A549 (cell line): ENCODE measurements around the gene R3HDM2. TPM values are rescaled to one million over a fixed set of nuclear protein-coding genes. Genes with fewer than 3 reads are reported as not detected.

Experiments used
- ATAC-seq, 2 experiments: fragments of 200-7000 bp in 1 of 2; fragments of >200 bp in 1 of 2; cut with Nextera tagmentation in 1 of 2; cut with Tn5 transposase in 1 of 2; 3 replicates each; pipeline versions ENCODE4 v1.8.0 to v1.9.1; 2018 to 2020; ENCODE audit warnings: mild to moderate bottlenecking in 1 of 2, moderate library complexity in 1 of 2
- CTCF ChIA-PET: fragments of 300-600 bp; sonication (Branson Sonifier 250); formaldehyde crosslinking; extraction: SDS; loops from one replicate; lab custom pipeline; 2021; ENCODE audit warnings: antibody characterized with exemption, inconsistent platforms; lab: Yijun Ruan, JAX
- POLR2A ChIA-PET: fragments of 350-600 bp; formaldehyde crosslinking; extraction: SDS; loops from one replicate; lab custom pipeline; 2021; ENCODE audit warnings: antibody characterized with exemption, inconsistent platforms; lab: Yijun Ruan, JAX
- DNase-seq, 2 experiments: peaks; one replicate each; pipeline versions ENCODE4 v3.0.0 to v3.0.0-alpha.2; 2011 to 2016; ENCODE audit warnings: low read depth in 1 of 2, low spot score in 1 of 2
- FAIRE-seq: peaks from 2 replicates; lab custom pipeline; 2011; peaks lifted over from hg19 to GRCh38; lab: Jason Lieb, UNC
- H3K27ac ChIP-seq, 2 experiments: fragments of >200 bp; sonication (Bioruptor Twin); formaldehyde crosslinking; 3 replicates each; pipeline ENCODE4 v1.5.1; 2016 to 2017
- H3K4me1 ChIP-seq: fragments of >200 bp; sonication (Bioruptor Twin); formaldehyde crosslinking; 3 replicates; pipeline ENCODE4 v1.6.1; 2016
- H3K4me2 ChIP-seq: fragments of >200 bp; sonication (Bioruptor Twin); formaldehyde crosslinking; 3 replicates; pipeline ENCODE4 v1.6.1; 2016
- H3K4me3 ChIP-seq: fragments of >200 bp; sonication (Bioruptor Twin); formaldehyde crosslinking; 3 replicates; pipeline ENCODE4 v1.5.1; 2016
- H3K9me3 ChIP-seq: fragments of >200 bp; sonication (Bioruptor Twin); formaldehyde crosslinking; 3 replicates; pipeline ENCODE4 v1.6.1; 2016
- BCL3 ChIP-seq: fragments of >200 bp; sonication (Bioruptor Twin); formaldehyde crosslinking; IDR thresholded peaks from 3 replicates; pipeline ENCODE4 v1.6.1; 2016
- E2F6 ChIP-seq: IDR thresholded peaks from 2 replicates; pipeline ENCODE4 v1.6.1; 2012; ENCODE audit warnings: low read depth, borderline replicate concordance
- ELK1 ChIP-seq: fragments of 150-350 bp; IDR thresholded peaks from 2 replicates; pipeline ENCODE4 v1.6.1; 2014; ENCODE audit warnings: low read depth, mild to moderate bottlenecking, low read length
- EP300 ChIP-seq, 2 experiments: fragments of >200 bp; sonication (Bioruptor Twin); formaldehyde crosslinking; IDR thresholded peaks; 2 replicates in 1 of 2; 3 replicates in 1 of 2; pipeline ENCODE4 v1.6.1; 2016 to 2017
- FOSB ChIP-seq: fragments of 250-450 bp; sonication (Bioruptor Pico); IDR thresholded peaks from 2 replicates; pipeline ENCODE4 v1.5.0; 2020; ENCODE audit warnings: mild to moderate bottlenecking, moderate library complexity
- FOSL2 ChIP-seq, 2 experiments: fragments of 450-650 bp in 1 of 2; fragments of >200 bp in 1 of 2; sonication (Bioruptor Twin) in 1 of 2; formaldehyde crosslinking; IDR thresholded peaks; 2 replicates each; pipeline versions ENCODE4 v1.5.0 to v1.6.1; 2016 to 2020; ENCODE audit warnings: mild to moderate bottlenecking in 1 of 2, moderate library complexity in 1 of 2
- GATA3 ChIP-seq: IDR thresholded peaks from 2 replicates; pipeline ENCODE4 v1.6.1; 2012; ENCODE audit warnings: borderline replicate concordance
- HEYL ChIP-seq: fragments of 250-450 bp; sonication (Bioruptor Pico); IDR thresholded peaks from 2 replicates; pipeline ENCODE4 v1.8.0; 2021; ENCODE audit warnings: mild to moderate bottlenecking, moderate library complexity
- HOXA7 ChIP-seq: fragments of 250-450 bp; sonication (Bioruptor Pico); IDR thresholded peaks from 2 replicates; pipeline ENCODE4 v1.5.0; 2020; ENCODE audit warnings: mild to moderate bottlenecking, moderate library complexity
- JUNB ChIP-seq: fragments of >200 bp; sonication (Bioruptor Twin); formaldehyde crosslinking; IDR thresholded peaks from 2 replicates; pipeline ENCODE4 v1.6.1; 2016
- KDM5A ChIP-seq: fragments of 200-600 bp; sonication (generic); IDR thresholded peaks from 2 replicates; pipeline ENCODE4 v1.6.1; 2016; ENCODE audit warnings: antibody characterized with exemption, mild to moderate bottlenecking
- MYC ChIP-seq: IDR thresholded peaks from 2 replicates; pipeline ENCODE4 v1.6.1; 2012; ENCODE audit warnings: mild to moderate bottlenecking, inconsistent platforms, low read length, improper control_type of control experiment, borderline replicate concordance
- NFE2L2 ChIP-seq: fragments of 150-350 bp; conservative IDR thresholded peaks from 2 replicates; pipeline ENCODE4 v1.6.1; 2014; ENCODE audit warnings: low read length
- NR3C1 ChIP-seq: fragments of >200 bp; sonication (Bioruptor Twin); formaldehyde crosslinking; IDR thresholded peaks from 3 replicates; pipeline ENCODE4 v1.6.1; 2017
- RAD21 ChIP-seq, 2 experiments: fragments of >200 bp in 1 of 2; sonication (Bioruptor Twin) in 1 of 2; formaldehyde crosslinking in 1 of 2; IDR thresholded peaks in 1 of 2; conservative IDR thresholded peaks in 1 of 2; 2 replicates in 1 of 2; 3 replicates in 1 of 2; pipeline ENCODE4 v1.6.1; 2012 to 2018; ENCODE audit warnings: inconsistent platforms in 1 of 2
- REST ChIP-seq: fragments of 200-600 bp; sonication (generic); IDR thresholded peaks from 2 replicates; pipeline ENCODE4 v1.6.1; 2016; ENCODE audit warnings: antibody characterized with exemption, mild to moderate bottlenecking, moderate library complexity
- RFX5 ChIP-seq: fragments of 450-650 bp; IDR thresholded peaks from 2 replicates; pipeline ENCODE4 v1.7.1; 2014; ENCODE audit warnings: antibody characterized with exemption, mild to moderate bottlenecking, moderate library complexity
- SMC3 ChIP-seq: fragments of >200 bp; sonication (Bioruptor Twin); formaldehyde crosslinking; IDR thresholded peaks from 3 replicates; pipeline ENCODE4 v1.6.1; 2018; ENCODE audit warnings: inconsistent platforms
- SREBF2 ChIP-seq: fragments of 450-650 bp; IDR thresholded peaks from 2 replicates; pipeline ENCODE4 v1.6.1; 2014; ENCODE audit warnings: mild to moderate bottlenecking, moderate library complexity
- TP53 ChIP-seq: fragments of 250-450 bp; sonication (Bioruptor Pico); IDR thresholded peaks from 2 replicates; pipeline ENCODE4 v1.5.0; 2021; ENCODE audit warnings: mild to moderate bottlenecking, moderate library complexity
- ZFP36 ChIP-seq: fragments of 450-650 bp; IDR thresholded peaks from 2 replicates; pipeline ENCODE4 v1.6.1; 2014; ENCODE audit warnings: borderline replicate concordance; ENCODE audit not compliant: partially characterized antibody
- ZNF302 ChIP-seq: fragments of 250-450 bp; sonication (Bioruptor Pico); IDR thresholded peaks from 2 replicates; pipeline ENCODE4 v1.9.0; 2021; ENCODE audit warnings: inconsistent platforms, mild to moderate bottlenecking, moderate library complexity
- ZSCAN20 ChIP-seq: fragments of 250-450 bp; sonication (Bioruptor Pico); IDR thresholded peaks from 2 replicates; pipeline ENCODE4 v1.8.0; 2022; ENCODE audit warnings: mild to moderate bottlenecking, moderate library complexity
- WGBS: methylation state at CpG from one replicate; pipeline ENCODE4 v1.1.6; 2017; ENCODE audit errors: missing lambda C conversion rate; 5-methylcytosine and 5-hydroxymethylcytosine counted together
- polyA plus RNA-seq, 4 experiments: library from polyadenylated mRNA; depleted of rRNA in 3 of 4; stranded (reverse); fragments of >200 nt; fragmentation: RNase III in 1 of 4; extraction: RNeasy Plus Mini Kit Qiagen cat#74134 plus additional on column Dnase treatment in 1 of 4; gene quantifications; 2 replicates in 3 of 4; 3 replicates in 1 of 4; pipeline ENCODE4 v1.2.3, GENCODE V29; 2011 to 2017

Gene R3HDM2
- polyA plus RNA-seq, 2 of the 4 experiments (the other 2 are of a cell fraction): 14.0 to 30.6 TPM

GRCh38 chr12:57459055-57459749 lies 28.4 kb upstream of the R3HDM2 start (continued):
- peak; percentile 83 to 87 for TF ChIP-seq RAD21 (conservative IDR thresholded peaks at IDR 0.05 in 1 of 2, IDR thresholded peaks at IDR 0.05 in 1 of 2)
- TF ChIP-seq ZNF302 (CRISPR knock-in tag): no peak
- TF ChIP-seq REST: no peak
- no peak for TF ChIP-seq JUNB
- no peak for TF ChIP-seq ELK1
- TF ChIP-seq GATA3: peak; percentile 35; the same call in 1 of the 2 replicates
- no peak for TF ChIP-seq KDM5A
- no peak for TF ChIP-seq NFE2L2
- no peak for TF ChIP-seq TP53 (CRISPR knock-in tag)
- TF ChIP-seq FOSL2 (IDR thresholded peaks at IDR 0.05): no peak
- peak; percentile 32; the same call in 1 of the 2 replicates for TF ChIP-seq FOSL2 (CRISPR knock-in tag; IDR thresholded peaks at IDR 0.05)
- no peak for TF ChIP-seq ZSCAN20
- peak; percentile 23; the same call in 2 of the 3 replicates for TF ChIP-seq BCL3
- TF ChIP-seq SREBF2: no peak
- no peak for TF ChIP-seq EP300 (IDR thresholded peaks at IDR 0.05)
- TF ChIP-seq, all 56 proteins: peak for 13

GRCh38 chr12:57458665-57459054 lies 27.8 kb upstream of the R3HDM2 start:
- Histone ChIP-seq H3K4me2 (peak overlapping the region; percentile 97), H3K27ac (peak overlapping the region; percentile 92 to 99), H3K4me1 (peaks cover 57% of the 10 kb centered on the region), H3K9me3 (no peaks in the 10 kb centered on the region), H3K4me3 (peak overlapping the region; percentile 65)
- FAIRE-seq: no peak
- POLR2A ChIA-PET: interaction anchor here (1.0 kb wide), 2 partner anchors 29 to 61 kb away, joined by 3 to 5 read pairs; partner anchors contain the start of gene DDIT3
- no peak for ATAC-seq
- DNase-seq: no peak
- CTCF ChIA-PET: interaction anchor here (0.5 to 11.1 kb wide), 61 partner anchors 6 to 524 kb away, joined by 3 to 316 read pairs (median 4); partner anchors contain the start of genes AGAP2, ARHGAP9, INHBC and INHBE
- 28% methylated on average over 3 of the region's 3 CpGs for WGBS
- TF ChIP-seq HOXA7 (CRISPR knock-in tag) (no peak), ZSCAN20 (peak; percentile 23; the same call in 1 of the 2 replicates)

- peaks cover 67% of the 10 kb centered on the region for H3K4me1 ChIP-seq
- 80% methylated on average over 6 of the region's 6 CpGs for WGBS
- DNase-seq (no peak), FAIRE-seq (no peak), ATAC-seq (no peak)
- H3K4me2 ChIP-seq: peak overlapping the region; percentile 97
- peak overlapping the region; percentile 92 to 99 for H3K27ac ChIP-seq
- ChIA-PET POLR2A (no interaction called here), CTCF (interaction anchor here (0.7 to 13.4 kb wide), 32 partner anchors 6 to 281 kb away, joined by 3 to 459 read pairs (median 8); partner anchors contain the start of genes ARHGAP9, GLI1, INHBC and MARS1)
- H3K9me3 ChIP-seq: no peaks in the 10 kb centered on the region
- TF ChIP-seq RAD21 (conservative IDR thresholded peaks at IDR 0.05 in 1 of 2, IDR thresholded peaks at IDR 0.05 in 1 of 2) (no peak), E2F6 (no peak), RFX5 (no peak), SREBF2 (no peak), HEYL (CRISPR knock-in tag) (no peak), ZFP36 (no peak), FOSB (CRISPR knock-in tag) (no peak), HOXA7 (CRISPR knock-in tag) (no peak), FOSL2 (IDR thresholded peaks at IDR 0.05) (no peak), FOSL2 (CRISPR knock-in tag; IDR thresholded peaks at IDR 0.05) (no peak), ZSCAN20 (no peak), NR3C1 (no peak), SMC3 (no peak), MYC (no peak)
- no peak overlapping the region for H3K4me3 ChIP-seq
Observed at GRCh38 chr12:57456737-57457490, 26.1 kb upstream of the R3HDM2 start.
